Trophoblast cell (in vitro differentiated cells and primary cell): Measurements from ENCODE around the gene SLC29A2.
"Not testable (repeated sequence)": the region's sequence is repeated elsewhere in the genome, so short reads cannot be mapped to it uniquely, and the experiment has no call there.

Experiments
- DNase-seq, 2 donors: peaks; one replicate each; pipeline ENCODE4 v3.0.0-alpha.2; 2016
- H2AFZ ChIP-seq: 2 replicates; pipeline ENCODE4 v1.6.1; 2013; ENCODE audit warnings: low read length, moderate library complexity, mild to moderate bottlenecking; ENCODE audit not compliant: insufficient read depth, poor library complexity
- H2AK5ac ChIP-seq: 2 replicates; pipeline ENCODE4 v1.6.1; 2013; ENCODE audit warnings: mild to moderate bottlenecking, low read length
- H2BK120ac ChIP-seq: 2 replicates; pipeline ENCODE4 v1.6.1; 2013; ENCODE audit warnings: low read length, mild to moderate bottlenecking, moderate library complexity; ENCODE audit not compliant: insufficient read depth, poor library complexity
- H2BK12ac ChIP-seq: 2 replicates; pipeline ENCODE4 v1.6.1; 2013; ENCODE audit warnings: mild to moderate bottlenecking, low read length, moderate library complexity
- H2BK5ac ChIP-seq: 2 replicates; pipeline ENCODE4 v1.6.1; 2013; ENCODE audit warnings: low read length, low read depth, moderate library complexity, mild to moderate bottlenecking; ENCODE audit not compliant: poor library complexity
- H3K14ac ChIP-seq: 2 replicates; pipeline ENCODE4 v1.6.1; 2013; ENCODE audit warnings: mild to moderate bottlenecking, low read length
- H3K18ac ChIP-seq: 2 replicates; pipeline ENCODE4 v1.6.1; 2013; ENCODE audit warnings: mild to moderate bottlenecking, low read length
- H3K23ac ChIP-seq: 2 replicates; pipeline ENCODE4 v1.6.1; 2013; ENCODE audit warnings: low read length
- H3K27ac ChIP-seq: 2 replicates; pipeline ENCODE4 v1.5.1; 2013; ENCODE audit warnings: low read depth, mild to moderate bottlenecking, inconsistent platforms, low read length, moderate library complexity
- H3K27me3 ChIP-seq: 2 replicates; pipeline ENCODE4 v1.6.1; 2013; ENCODE audit warnings: inconsistent platforms, mild to moderate bottlenecking, low read length, moderate library complexity; ENCODE audit not compliant: insufficient read depth
- H3K36me3 ChIP-seq, 2 experiments: 1 replicate in 1 of 2; 2 replicates in 1 of 2; pipeline ENCODE4 v1.6.1; 2013; ENCODE audit warnings: low read length in 2 of 2, mild to moderate bottlenecking in 2 of 2, moderate library complexity in 1 of 2; ENCODE audit not compliant: insufficient read depth in 2 of 2, control insufficient read depth in 1 of 2
- H3K4ac ChIP-seq: 2 replicates; pipeline ENCODE4 v1.6.1; 2013; ENCODE audit warnings: low read depth, mild to moderate bottlenecking, low read length, moderate library complexity
- H3K4me1 ChIP-seq, 2 experiments: 1 replicate in 1 of 2; 2 replicates in 1 of 2; pipeline ENCODE4 v1.6.1; 2013; ENCODE audit warnings: low read length in 2 of 2, mild to moderate bottlenecking in 2 of 2, moderate library complexity in 1 of 2; ENCODE audit not compliant: insufficient read depth in 2 of 2, control insufficient read depth in 1 of 2
- H3K4me2 ChIP-seq: 2 replicates; pipeline ENCODE4 v1.6.1; 2013; ENCODE audit warnings: inconsistent platforms, mild to moderate bottlenecking, low read length, moderate library complexity
- H3K4me3 ChIP-seq: 2 replicates; pipeline ENCODE4 v1.5.1; 2013; ENCODE audit warnings: mild to moderate bottlenecking, low read depth, low read length, inconsistent platforms
- H3K79me1 ChIP-seq: one replicate; pipeline ENCODE4 v1.6.1; 2013; ENCODE audit warnings: low read length
- H3K79me2 ChIP-seq: 2 replicates; pipeline ENCODE4 v1.6.1; 2013; ENCODE audit warnings: low read length, mild to moderate bottlenecking; ENCODE audit not compliant: control insufficient read depth, insufficient read depth, poor library complexity
- H3K9ac ChIP-seq: 2 replicates; pipeline ENCODE4 v1.6.1; 2013; ENCODE audit warnings: mild to moderate bottlenecking, low read length
- H3K9me3 ChIP-seq: 2 replicates; pipeline ENCODE4 v1.6.1; 2013; ENCODE audit warnings: low read depth, mild to moderate bottlenecking, control low read depth, inconsistent platforms, low read length; ENCODE audit not compliant: insufficient read depth
- H4K12ac ChIP-seq: 2 replicates; pipeline ENCODE4 v1.6.1; 2013; ENCODE audit warnings: low read depth, mild to moderate bottlenecking, low read length, moderate library complexity
- H4K8ac ChIP-seq: 2 replicates; pipeline ENCODE4 v1.6.1; 2013; ENCODE audit warnings: low read depth, mild to moderate bottlenecking, low read length, moderate library complexity
- H4K91ac ChIP-seq: one replicate; pipeline ENCODE4 v1.6.1; 2013; ENCODE audit warnings: low read depth, mild to moderate bottlenecking, low read length, moderate library complexity
- WGBS: extraction: QIAGEN DNeasy Blood & Tissue Kit; methylation state at CpG from one replicate; pipeline ENCODE4 v1.1.7; 2013; ENCODE audit warnings: missing lambda C conversion rate; ENCODE audit not compliant: insufficient read length, insufficient coverage; ENCODE audit errors: extremely low coverage; 5-methylcytosine and 5-hydroxymethylcytosine counted together

SLC29A2 gene

GRCh38 chr11:66323684-66324083 is 47.9 kb downstream of the SLC29A2 start:
- WGBS = no CpG with 5 or more reads among the region's 1 CpG
- H3K23ac ChIP-seq = no peak overlapping the region
- H3K14ac ChIP-seq = no peak overlapping the region
- H3K79me2 ChIP-seq = peaks cover 2% of the 10 kb centered on the region
- H2BK120ac ChIP-seq = no peak overlapping the region
- no peak overlapping the region for H3K4me2 ChIP-seq
- no peak for DNase-seq
- H4K8ac ChIP-seq = no peak overlapping the region
- no peak overlapping the region for H2BK5ac ChIP-seq
- H2BK12ac ChIP-seq = no peak overlapping the region
- H3K4me1 ChIP-seq = peaks cover 45 to 49% of the 10 kb centered on the region in 2 experiments
- no peak overlapping the region for H4K91ac ChIP-seq
- H4K12ac ChIP-seq = no peak overlapping the region
- no peak overlapping the region for H2AK5ac ChIP-seq
- H3K4me3 ChIP-seq = peak overlapping the region; percentile 1
- peaks cover 23% of the 10 kb centered on the region for H3K79me1 ChIP-seq
- no peaks in the 10 kb centered on the region for H3K27me3 ChIP-seq
- peaks cover 4% of the 10 kb centered on the region for H3K9me3 ChIP-seq
- no peak overlapping the region for H3K27ac ChIP-seq
- H2AFZ ChIP-seq = no peak overlapping the region
- no peak overlapping the region for H3K4ac ChIP-seq
- no peak overlapping the region for H3K9ac ChIP-seq
- H3K18ac ChIP-seq = no peak overlapping the region
- H3K36me3 ChIP-seq = no peaks in the 10 kb centered on the region

DNA sequence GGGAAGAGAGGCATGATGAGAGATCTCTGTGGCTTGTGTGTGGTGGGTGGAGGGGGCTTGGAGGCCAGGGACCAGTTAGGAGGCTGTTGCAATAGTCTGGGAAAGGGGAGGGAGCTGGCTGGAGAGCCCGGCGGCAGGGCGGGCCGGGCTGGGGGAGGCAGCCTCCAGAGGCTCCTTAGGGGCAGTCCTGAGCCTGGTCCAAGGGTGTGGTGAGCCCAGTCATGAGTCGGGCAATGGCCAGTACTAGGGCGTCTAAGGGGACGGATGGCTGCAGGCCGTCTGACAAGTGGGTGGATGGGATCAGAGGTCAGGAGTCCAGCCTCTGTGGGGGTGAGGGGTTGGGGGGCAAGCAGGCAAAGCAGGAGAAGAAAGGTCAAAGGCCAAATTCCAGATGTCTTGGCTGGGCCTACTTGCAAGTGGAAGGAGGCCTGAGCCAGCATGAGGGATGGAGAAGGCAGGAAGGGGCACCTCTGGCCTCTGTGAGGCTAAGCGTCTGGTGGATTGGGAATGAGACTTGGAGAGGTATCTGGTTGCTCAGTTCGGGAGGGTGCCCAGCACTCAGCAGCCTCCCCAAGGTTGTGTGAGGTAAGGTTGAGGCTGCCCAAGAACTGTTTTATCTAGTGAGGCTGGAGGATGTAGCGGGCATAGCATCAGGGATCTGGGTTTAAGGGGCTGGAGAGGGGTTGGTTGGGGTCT is 48.7 kb downstream of the SLC29A2 start:
- Histone ChIP-seq H3K9ac (no peak overlapping the region), H3K14ac (no peak overlapping the region), H3K23ac (no peak overlapping the region), H3K18ac (no peak overlapping the region), H3K4me3 (no peak overlapping the region), H3K36me3 (no peaks in the 10 kb centered on the region), H2BK5ac (no peak overlapping the region), H2BK12ac (no peak overlapping the region), H3K79me2 (peaks cover 2% of the 10 kb centered on the region), H2BK120ac (no peak overlapping the region), H3K27ac (no peak overlapping the region), H2AK5ac (no peak overlapping the region), H3K4me1 (peaks cover 47 to 50% of the 10 kb centered on the region in 2 experiments), H3K4ac (no peak overlapping the region), H4K8ac (no peak overlapping the region), H3K79me1 (peaks cover 25% of the 10 kb centered on the region), H3K27me3 (no peaks in the 10 kb centered on the region), H3K9me3 (peaks cover 4% of the 10 kb centered on the region), H4K91ac (no peak overlapping the region), H4K12ac (no peak overlapping the region), H2AFZ (no peak overlapping the region), H3K4me2 (no peak overlapping the region)
- no CpG with 5 or more reads among the region's 11 CpGs for WGBS
- no peak for DNase-seq

DNA sequence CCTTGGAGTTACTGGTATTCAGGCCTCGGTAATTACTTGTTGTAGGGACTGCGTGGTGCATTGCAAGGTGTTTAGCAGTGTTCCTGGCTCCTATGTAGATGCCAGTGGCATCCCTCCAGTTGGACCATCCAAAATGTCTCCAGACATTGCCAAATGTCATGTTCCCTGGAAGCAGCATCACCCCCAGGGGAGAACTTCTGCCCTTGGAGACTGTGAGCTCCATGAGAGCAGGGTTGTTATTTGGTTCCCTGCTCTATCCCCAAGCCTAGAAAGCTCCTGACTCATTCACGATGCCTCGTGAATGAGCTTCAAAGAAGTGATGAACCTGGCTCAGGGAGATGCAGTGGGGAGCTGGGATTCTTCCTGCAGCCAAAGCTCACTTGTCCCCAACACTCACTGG is 50.0 kb downstream of the SLC29A2 start:
- Histone ChIP-seq H2BK5ac (no peak overlapping the region), H4K8ac (no peak overlapping the region), H4K91ac (no peak overlapping the region), H3K4me1 (peaks cover 46 to 48% of the 10 kb centered on the region in 2 experiments), H3K79me1 (peaks cover 26% of the 10 kb centered on the region), H3K9ac (no peak overlapping the region), H3K4ac (no peak overlapping the region), H4K12ac (no peak overlapping the region), H3K9me3 (peaks cover 4% of the 10 kb centered on the region), H3K18ac (no peak overlapping the region), H3K27ac (no peak overlapping the region), H3K36me3 (no peaks in the 10 kb centered on the region), H3K79me2 (peaks cover 1% of the 10 kb centered on the region), H3K27me3 (no peaks in the 10 kb centered on the region), H2AK5ac (no peak overlapping the region), H2BK12ac (no peak overlapping the region), H3K23ac (no peak overlapping the region), H2BK120ac (no peak overlapping the region), H3K4me2 (no peak overlapping the region), H3K4me3 (no peak overlapping the region), H2AFZ (no peak overlapping the region), H3K14ac (no peak overlapping the region)
- no peak for DNase-seq
- no CpG with 5 or more reads among the region's 4 CpGs for WGBS

DNA sequence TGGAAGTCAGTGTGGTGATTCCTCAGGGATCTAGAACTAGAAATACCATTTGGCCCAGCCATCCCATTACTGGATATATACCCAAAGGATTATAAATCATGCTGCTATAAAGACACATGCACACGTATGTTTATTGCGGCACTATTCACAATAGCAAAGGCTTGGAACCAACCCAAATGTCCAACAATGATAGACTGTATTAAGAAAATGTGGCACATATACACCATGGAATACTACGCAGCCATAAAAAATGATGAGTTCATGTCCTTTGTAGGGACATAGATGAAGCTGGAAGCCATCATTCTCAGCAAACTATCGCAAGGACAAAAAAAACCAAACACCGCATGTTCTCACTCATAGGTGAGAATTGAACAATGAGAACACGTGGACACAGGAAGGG is 50.8 kb downstream of the SLC29A2 start:
- H2AK5ac ChIP-seq, DNase-seq, H2BK12ac ChIP-seq: not testable (repeated sequence)

More for the DNA sequence above, 50.8 kb downstream of the SLC29A2 start:
- not testable (repeated sequence) for H3K27me3 ChIP-seq, H3K4me2 ChIP-seq, H3K9me3 ChIP-seq, H4K91ac ChIP-seq, H4K8ac ChIP-seq, H3K9ac ChIP-seq, H3K36me3 ChIP-seq, H4K12ac ChIP-seq, H3K23ac ChIP-seq, H3K4ac ChIP-seq, H3K79me2 ChIP-seq, H3K4me3 ChIP-seq, H2AFZ ChIP-seq, H2BK120ac ChIP-seq, H3K18ac ChIP-seq, H3K14ac ChIP-seq, H3K27ac ChIP-seq, H2BK5ac ChIP-seq
- no CpG with 5 or more reads among the region's 6 CpGs for WGBS
- Histone ChIP-seq H3K4me1 (peaks cover 40 to 48% of the 10 kb centered on the region in 2 experiments), H3K79me1 (peaks cover 22% of the 10 kb centered on the region)
